Measurements from ENCODE around the gene AFAP1. TPM values are rescaled to one million over a fixed set of nuclear protein-coding genes. Genes with fewer than 3 reads are reported as not detected.
A peak's percentile ranks its signal among the peaks of the same experiment; 100 is the strongest.

The AFAP1 gene
- polyA plus RNA-seq, 1 experiment: 61.7 TPM

- no peak for DNase-seq (ENCODE audit: low read depth, low spot score)
- no peak for TF ChIP-seq CTCF (IDR thresholded peaks at IDR 0.05; ENCODE audit: low read depth, low read length)
- ChIA-PET POLR2A (no interaction called here), CTCF (interaction anchor here (0.6 to 4.6 kb wide), 4 partner anchors 71 to 113 kb away, joined by 5 to 31 read pairs (median 6); no protein-coding TSS in a partner anchor)
- H3K4me3 ChIP-seq (ENCODE audit: low read depth, low read length): no peak overlapping the region
- H3K9me3 ChIP-seq (ENCODE audit: control insufficient read depth, insufficient read depth, low read length): no peaks in the 10 kb centered on the region; the same call in 1 of the 2 replicates
- H3K27me3 ChIP-seq (ENCODE audit: control insufficient read depth, insufficient read depth, low read length): no peaks in the 10 kb centered on the region
- H3K27ac ChIP-seq (ENCODE audit: low read depth, low read length): no peak overlapping the region
These were observed 65.8 kb downstream of the AFAP1 start for GRCh38 chr4:7873881-7874280.

GRCh38 chr4:7872264-7872771 lies 67.3 kb downstream of the AFAP1 start:
- no peaks in the 10 kb centered on the region for H3K27me3 ChIP-seq (ENCODE audit: control insufficient read depth, insufficient read depth, low read length)
- CTCF ChIA-PET: interaction anchor here (1.2 kb wide), 1 partner anchor 27 kb away, joined by 3 read pairs; no protein-coding TSS in a partner anchor
- peak; percentile 98 for DNase-seq (ENCODE audit: low read depth, low spot score)
- POLR2A ChIA-PET: interaction anchor here (0.7 to 1.2 kb wide), 9 partner anchors 20 to 89 kb away, joined by 3 to 18 read pairs (median 3); partner anchors contain the start of gene AFAP1
- H3K9me3 ChIP-seq (ENCODE audit: control insufficient read depth, insufficient read depth, low read length): no peaks in the 10 kb centered on the region; the same call in 1 of the 2 replicates
- H3K4me3 ChIP-seq (ENCODE audit: low read depth, low read length): peak overlapping the region; percentile 39; the same call in 1 of the 2 replicates
- peak overlapping the region; percentile 73 for H3K27ac ChIP-seq (ENCODE audit: low read depth, low read length)
- TF ChIP-seq CTCF (IDR thresholded peaks at IDR 0.05; ENCODE audit: low read depth, low read length): no peak

GRCh38 chr4:7871356-7871755 lies 68.3 kb downstream of the AFAP1 start:
- Histone ChIP-seq H3K9me3 (ENCODE audit: control insufficient read depth, insufficient read depth, low read length) (no peaks in the 10 kb centered on the region; the same call in 1 of the 2 replicates), H3K27ac (ENCODE audit: low read depth, low read length) (peak overlapping the region; percentile 63), H3K4me3 (ENCODE audit: low read depth, low read length) (peak overlapping the region; percentile 39), H3K27me3 (ENCODE audit: control insufficient read depth, insufficient read depth, low read length) (no peaks in the 10 kb centered on the region)
- no peak for DNase-seq (ENCODE audit: low read depth, low spot score)
- ChIA-PET POLR2A (interaction anchor here (1.1 kb wide), 3 partner anchors 14 to 68 kb away, joined by 3 to 5 read pairs (median 4); partner anchors contain the start of gene AFAP1), CTCF (interaction anchor here (1.0 to 1.2 kb wide), 2 partner anchors 26 to 67 kb away, joined by 3 to 4 read pairs; no protein-coding TSS in a partner anchor)
- no peak for TF ChIP-seq CTCF (IDR thresholded peaks at IDR 0.05; ENCODE audit: low read depth, low read length)

- H3K9me3 ChIP-seq (ENCODE audit: control insufficient read depth, insufficient read depth, low read length): no peaks in the 10 kb centered on the region; the same call in 1 of the 2 replicates
- H3K27me3 ChIP-seq (ENCODE audit: control insufficient read depth, insufficient read depth, low read length): no peaks in the 10 kb centered on the region
- ChIA-PET POLR2A (interaction anchor here (0.7 kb wide), 1 partner anchor 24 kb away, joined by 9 read pairs; no protein-coding TSS in a partner anchor), CTCF (interaction anchor here (1.0 kb wide), 1 partner anchor 119 kb away, joined by 3 read pairs; no protein-coding TSS in a partner anchor)
- no peak overlapping the region for H3K27ac ChIP-seq (ENCODE audit: low read depth, low read length)
- no peak overlapping the region for H3K4me3 ChIP-seq (ENCODE audit: low read depth, low read length)
- no peak for DNase-seq (ENCODE audit: low read depth, low spot score)
- no peak for TF ChIP-seq CTCF (IDR thresholded peaks at IDR 0.05; ENCODE audit: low read depth, low read length)
These were observed 70.7 kb downstream of the AFAP1 start for GRCh38 chr4:7868892-7869471.

- CTCF ChIA-PET: no interaction called here
- H3K9me3 ChIP-seq (ENCODE audit: control insufficient read depth, insufficient read depth, low read length): no peaks in the 10 kb centered on the region; the same call in 1 of the 2 replicates
- H3K4me3 ChIP-seq (ENCODE audit: low read depth, low read length): no peak overlapping the region
- H3K27me3 ChIP-seq (ENCODE audit: control insufficient read depth, insufficient read depth, low read length): no peaks in the 10 kb centered on the region
- DNase-seq (ENCODE audit: low read depth, low spot score): no peak
- no peak for TF ChIP-seq CTCF (IDR thresholded peaks at IDR 0.05; ENCODE audit: low read depth, low read length)
- POLR2A ChIA-PET: interaction anchor here (0.7 kb wide), 1 partner anchor 24 kb away, joined by 9 read pairs; no protein-coding TSS in a partner anchor
- peak overlapping the region; percentile 76 for H3K27ac ChIP-seq (ENCODE audit: low read depth, low read length)
These were observed 71.3 kb downstream of the AFAP1 start for GRCh38 chr4:7868436-7868775.

All from AG04450 (cell line).